ENCODE measurements around the gene RAB7B.

- TF ChIP-seq SPI1 (IDR thresholded peaks at IDR 0.05; ENCODE audit: borderline replicate concordance, low read depth): no peak
- no peak for TF ChIP-seq CTCF (IDR thresholded peaks at IDR 0.05; ENCODE audit: insufficient read depth, low read length)
- no peak for TF ChIP-seq POLR2AphosphoS5 (IDR thresholded peaks at IDR 0.05; ENCODE audit: low read depth)
- TF ChIP-seq, protein P1, sequence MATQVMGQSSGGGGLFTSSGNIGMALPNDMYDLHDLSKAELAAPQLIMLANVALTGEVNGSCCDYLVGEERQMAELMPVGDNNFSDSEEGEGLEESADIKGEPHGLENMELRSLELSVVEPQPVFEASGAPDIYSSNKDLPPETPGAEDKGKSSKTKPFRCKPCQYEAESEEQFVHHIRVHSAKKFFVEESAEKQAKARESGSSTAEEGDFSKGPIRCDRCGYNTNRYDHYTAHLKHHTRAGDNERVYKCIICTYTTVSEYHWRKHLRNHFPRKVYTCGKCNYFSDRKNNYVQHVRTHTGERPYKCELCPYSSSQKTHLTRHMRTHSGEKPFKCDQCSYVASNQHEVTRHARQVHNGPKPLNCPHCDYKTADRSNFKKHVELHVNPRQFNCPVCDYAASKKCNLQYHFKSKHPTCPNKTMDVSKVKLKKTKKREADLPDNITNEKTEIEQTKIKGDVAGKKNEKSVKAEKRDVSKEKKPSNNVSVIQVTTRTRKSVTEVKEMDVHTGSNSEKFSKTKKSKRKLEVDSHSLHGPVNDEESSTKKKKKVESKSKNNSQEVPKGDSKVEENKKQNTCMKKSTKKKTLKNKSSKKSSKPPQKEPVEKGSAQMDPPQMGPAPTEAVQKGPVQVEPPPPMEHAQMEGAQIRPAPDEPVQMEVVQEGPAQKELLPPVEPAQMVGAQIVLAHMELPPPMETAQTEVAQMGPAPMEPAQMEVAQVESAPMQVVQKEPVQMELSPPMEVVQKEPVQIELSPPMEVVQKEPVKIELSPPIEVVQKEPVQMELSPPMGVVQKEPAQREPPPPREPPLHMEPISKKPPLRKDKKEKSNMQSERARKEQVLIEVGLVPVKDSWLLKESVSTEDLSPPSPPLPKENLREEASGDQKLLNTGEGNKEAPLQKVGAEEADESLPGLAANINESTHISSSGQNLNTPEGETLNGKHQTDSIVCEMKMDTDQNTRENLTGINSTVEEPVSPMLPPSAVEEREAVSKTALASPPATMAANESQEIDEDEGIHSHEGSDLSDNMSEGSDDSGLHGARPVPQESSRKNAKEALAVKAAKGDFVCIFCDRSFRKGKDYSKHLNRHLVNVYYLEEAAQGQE (IDR thresholded peaks at IDR 0.05; ENCODE audit: insufficient replicate concordance, low read depth): no peak
These were observed 17.3 kb upstream of the RAB7B start for GRCh38 chr1:206020393-206021007.

Data from HL-60 (cell line).